ENCODE results near the gene LSR. TPM values are rescaled to one million over a fixed set of nuclear protein-coding genes. Genes with fewer than 3 reads are reported as not detected.
A peak's percentile ranks its signal among the peaks of the same experiment; 100 is the strongest.

Gene LSR
- total RNA-seq, 1 experiment from 2014 or later = 211 TPM

- Histone ChIP-seq H3K4me1 (ENCODE audit: control insufficient read depth in 1 of 2, insufficient read depth in 2 of 2, low read length in 2 of 2) (peaks cover 2 to 18% of the 10 kb centered on the region in 2 experiments; a peak in 2 of 4 replicates), H3K4me2 (ENCODE audit: low read length) (no peak overlapping the region), H3K4me3 (replicated peaks in 1 of 2; ENCODE audit: low read depth in 1 of 2, low read length in 2 of 2) (no peak overlapping the region), H3K9ac (ENCODE audit: low read length) (no peak overlapping the region), H3K36me3 (ENCODE audit: control insufficient read depth in 1 of 2, insufficient read depth in 2 of 2, low read length in 2 of 2) (peaks cover 26 to 27% of the 10 kb centered on the region in 2 experiments; a peak in 3 of 4 replicates), H3K27me3 (ENCODE audit: insufficient read depth, low read length) (no peaks in the 10 kb centered on the region), H3K79me2 (ENCODE audit: insufficient read depth, low read length) (peaks cover 36% of the 10 kb centered on the region), H3K27ac (ENCODE audit: low read depth, low read length) (no peak overlapping the region), H2AFZ (ENCODE audit: low read depth, low read length, poor library complexity, severe bottlenecking) (no peak overlapping the region), H4K20me1 (ENCODE audit: insufficient read depth) (peaks cover 3% of the 10 kb centered on the region; the same call in 1 of the 2 replicates), H3K9me2 (ENCODE audit: insufficient read depth) (no peaks in the 10 kb centered on the region), H3K9me3 (ENCODE audit: control insufficient read depth in 1 of 2, insufficient read depth in 1 of 2, low read depth in 1 of 2, low read length in 2 of 2) (no peaks in the 10 kb centered on the region)
- ChIA-PET POLR2A (no interaction called here), CTCF (no interaction called here), RAD21 (ENCODE audit: low non-redundant PET in 1 of 2, low total read pairs in 2 of 2, uncharacterized antibody in 2 of 2, unreplicated experiment in 2 of 2) (no interaction called here)
- DNase-seq (ENCODE audit: low read depth, low spot score) (no peak), ATAC-seq (no peak)
- intact Hi-C loops (cut with micrococcal nuclease) = no loop called here
- no peak for TF ChIP-seq TCF7L2 (IDR thresholded peaks at IDR 0.05; ENCODE audit: borderline replicate concordance, extremely low read depth, insufficient read depth, insufficient read length)
- BruUV-seq (replicated peaks) = TSS peak; percentile 12
Measured at GRCh38 chr19:35260694-35261304, 12.0 kb downstream of the LSR start.

GRCh38 chr19:35261356-35262100 lies 12.7 kb downstream of the LSR start:
- H3K9me3 ChIP-seq (ENCODE audit: control insufficient read depth in 1 of 2, insufficient read depth in 1 of 2, low read depth in 1 of 2, low read length in 2 of 2) = no peaks in the 10 kb centered on the region
- BruUV-seq (replicated peaks) = no TSS peak
- peaks cover 20 to 28% of the 10 kb centered on the region in 2 experiments; a peak in 3 of 4 replicates for H3K36me3 ChIP-seq (ENCODE audit: control insufficient read depth in 1 of 2, insufficient read depth in 2 of 2, low read length in 2 of 2)
- DNase-seq (ENCODE audit: low read depth, low spot score) = no peak
- H3K4me2 ChIP-seq (ENCODE audit: low read length) = no peak overlapping the region
- intact Hi-C loops (cut with micrococcal nuclease) = no loop called here
- H4K20me1 ChIP-seq (ENCODE audit: insufficient read depth) = no peaks in the 10 kb centered on the region
- H3K9me2 ChIP-seq (ENCODE audit: insufficient read depth) = no peaks in the 10 kb centered on the region
- no peak for ATAC-seq
- peaks cover 2 to 26% of the 10 kb centered on the region in 2 experiments; a peak in 2 of 4 replicates for H3K4me1 ChIP-seq (ENCODE audit: control insufficient read depth in 1 of 2, insufficient read depth in 2 of 2, low read length in 2 of 2)
- H3K9ac ChIP-seq (ENCODE audit: low read length) = no peak overlapping the region
- ChIA-PET POLR2A (no interaction called here), RAD21 (ENCODE audit: low non-redundant PET in 1 of 2, low total read pairs in 2 of 2, uncharacterized antibody in 2 of 2, unreplicated experiment in 2 of 2) (no interaction called here), CTCF (no interaction called here)
- TF ChIP-seq CBX3 (IDR thresholded peaks at IDR 0.05; ENCODE audit: low read depth) (no peak), RAD21 (IDR thresholded peaks at IDR 0.05; ENCODE audit: low read depth) (no peak), SIN3A (IDR thresholded peaks at IDR 0.05; ENCODE audit: low read depth) (no peak), REST (IDR thresholded peaks at IDR 0.05; ENCODE audit: low read depth) (no peak), JUND (IDR thresholded peaks at IDR 0.05) (no peak), SRF (IDR thresholded peaks at IDR 0.05; ENCODE audit: low read depth) (no peak), EGR1 (IDR thresholded peaks at IDR 0.05; ENCODE audit: low read depth) (no peak), CEBPB (IDR thresholded peaks at IDR 0.05; ENCODE audit: low read depth) (no peak), FOSL1 (IDR thresholded peaks at IDR 0.05; ENCODE audit: low read depth) (no peak), EZH2 (IDR thresholded peaks at IDR 0.05) (no peak), POLR2AphosphoS5 (IDR thresholded peaks at IDR 0.05; ENCODE audit: low read depth, low read length) (no peak), EZH2phosphoT487 (IDR thresholded peaks at IDR 0.05; ENCODE audit: borderline replicate concordance) (no peak), SP1 (IDR thresholded peaks at IDR 0.05; ENCODE audit: low read depth) (no peak), POLR2A (IDR thresholded peaks at IDR 0.05; ENCODE audit: borderline replicate concordance, extremely low read depth, insufficient read depth, insufficient read length) (no peak), YY1 (IDR thresholded peaks at IDR 0.05; ENCODE audit: extremely low read depth, insufficient replicate concordance, low read depth, low read length) (no peak)
- H3K27me3 ChIP-seq (ENCODE audit: insufficient read depth, low read length) = no peaks in the 10 kb centered on the region
- no peak overlapping the region for H2AFZ ChIP-seq (ENCODE audit: low read depth, low read length, poor library complexity, severe bottlenecking)
- no peak overlapping the region for H3K4me3 ChIP-seq (replicated peaks in 1 of 2; ENCODE audit: low read depth in 1 of 2, low read length in 2 of 2)
- H3K27ac ChIP-seq (ENCODE audit: low read depth, low read length) = no peak overlapping the region
- peaks cover 38% of the 10 kb centered on the region for H3K79me2 ChIP-seq (ENCODE audit: insufficient read depth, low read length)
